ENCODE measurements around the gene VWF.
A peak's percentile ranks its signal among the peaks of the same experiment; 100 is the strongest.

Gene VWF

GRCh38 chr12:6078398-6079096 is 45.9 kb downstream of the VWF start:
- no peaks in the 10 kb centered on the region for H3K27me3 ChIP-seq

GRCh38 chr12:6077692-6078083 is 46.8 kb downstream of the VWF start:
- Histone ChIP-seq H3K36me3 (no peaks in the 10 kb centered on the region), H3K4me1 (peaks cover 47 to 56% (median 51%) of the 10 kb centered on the region in 10 experiments), H3K4me3 (no peak overlapping the region), H3K9ac (no peak overlapping the region), H4K20me1 (no peaks in the 10 kb centered on the region), H3K9me3 (replicated peaks in 1 of 11) (no peaks in the 10 kb centered on the region), H3K27ac (no peak overlapping the region), H3K27me3 (no peaks in the 10 kb centered on the region), H3K4me2 (peak overlapping the region in 4 of 11 experiments; percentile 3 to 44 (median 10); a peak in 3 of 22 replicates)
- no peak for TF ChIP-seq Cebpa-rat (IDR thresholded peaks at IDR 0.05)

More at GRCh38 chr12:6078398-6079096, 45.9 kb downstream of the VWF start:
- no peaks in the 10 kb centered on the region for H3K9me3 ChIP-seq (replicated peaks in 1 of 11)
- TF ChIP-seq Cebpa-rat (IDR thresholded peaks at IDR 0.05): no peak
- no peak overlapping the region for H3K4me3 ChIP-seq
- H4K20me1 ChIP-seq: no peaks in the 10 kb centered on the region
- H3K4me2 ChIP-seq: peak overlapping the region; percentile 1 to 44 (median 20); a peak in 11 of 22 replicates
- H3K9ac ChIP-seq: no peak overlapping the region
- no peak overlapping the region for H3K27ac ChIP-seq
- H3K36me3 ChIP-seq: no peaks in the 10 kb centered on the region
- H3K4me1 ChIP-seq: peaks cover 40 to 54% (median 50%) of the 10 kb centered on the region in 10 experiments

- no peaks in the 10 kb centered on the region for H3K36me3 ChIP-seq
- H3K9me3 ChIP-seq (replicated peaks in 1 of 11): no peaks in the 10 kb centered on the region
- peak overlapping the region in 10 of 11 experiments; percentile 14 to 100 (median 94); a peak in 13 of 22 replicates for H3K4me2 ChIP-seq
- no peak overlapping the region for H3K4me3 ChIP-seq
- H3K27me3 ChIP-seq: no peaks in the 10 kb centered on the region
- no peak for TF ChIP-seq Cebpa-rat (IDR thresholded peaks at IDR 0.05)
- H3K4me1 ChIP-seq: peaks cover 54 to 63% (median 57%) of the 10 kb centered on the region in 10 experiments
- no peaks in the 10 kb centered on the region for H4K20me1 ChIP-seq
- no peak overlapping the region for H3K9ac ChIP-seq
- no peak overlapping the region for H3K27ac ChIP-seq
Measured at GRCh38 chr12:6076776-6077691, 47.4 kb downstream of the VWF start.

- Histone ChIP-seq H3K27me3 (no peaks in the 10 kb centered on the region), H3K4me1 (peaks cover 60 to 68% (median 63%) of the 10 kb centered on the region in 10 experiments), H3K4me3 (no peak overlapping the region), H3K9ac (no peak overlapping the region), H3K36me3 (no peaks in the 10 kb centered on the region), H3K9me3 (replicated peaks in 1 of 11) (no peaks in the 10 kb centered on the region), H3K4me2 (peak overlapping the region; percentile 92 to 100 (median 95); a peak in 21 of 22 replicates), H4K20me1 (no peaks in the 10 kb centered on the region), H3K27ac (no peak overlapping the region; a peak in 1 of 22 replicates)
- no peak for TF ChIP-seq Cebpa-rat (IDR thresholded peaks at IDR 0.05)
Measured at GRCh38 chr12:6076346-6076745, 48.1 kb downstream of the VWF start.

- Histone ChIP-seq H3K9me3 (replicated peaks in 1 of 11) (no peaks in the 10 kb centered on the region), H3K36me3 (no peaks in the 10 kb centered on the region), H3K4me3 (peak overlapping the region; percentile 32 to 67 (median 53); a peak in 19 of 20 replicates), H3K4me1 (peaks cover 62 to 76% (median 70%) of the 10 kb centered on the region in 10 experiments), H3K27me3 (no peaks in the 10 kb centered on the region), H3K9ac (peak overlapping the region; percentile 57 to 79 (median 72)), H3K4me2 (peak overlapping the region; percentile 92 to 100 (median 95)), H3K27ac (peak overlapping the region; percentile 2 to 78 (median 75); a peak in 20 of 22 replicates), H4K20me1 (no peaks in the 10 kb centered on the region)
- TF ChIP-seq Cebpa-rat (IDR thresholded peaks at IDR 0.05): no peak
Measured at GRCh38 chr12:6074979-6075585, 49.4 kb downstream of the VWF start.

- Histone ChIP-seq H3K36me3 (no peaks in the 10 kb centered on the region), H3K9ac (peak overlapping the region; percentile 57 to 79 (median 72); a peak in 20 of 22 replicates), H3K9me3 (replicated peaks in 1 of 11) (no peaks in the 10 kb centered on the region), H3K4me2 (peak overlapping the region; percentile 92 to 100 (median 95)), H3K27ac (peak overlapping the region in 10 of 11 experiments; percentile 63 to 78 (median 76); a peak in 20 of 22 replicates), H3K4me3 (peak overlapping the region; percentile 32 to 67 (median 53); a peak in 16 of 20 replicates), H3K27me3 (no peaks in the 10 kb centered on the region), H4K20me1 (no peaks in the 10 kb centered on the region), H3K4me1 (peaks cover 67 to 83% (median 77%) of the 10 kb centered on the region in 10 experiments)
- TF ChIP-seq Cebpa-rat (IDR thresholded peaks at IDR 0.05): no peak
Measured at GRCh38 chr12:6074427-6074826, 50.0 kb downstream of the VWF start.

GRCh38 chr12:6073426-6073825 is 51.0 kb downstream of the VWF start:
- Histone ChIP-seq H3K4me1 (peaks cover 71 to 91% (median 82%) of the 10 kb centered on the region in 10 experiments), H3K27ac (peak overlapping the region in 5 of 11 experiments; percentile 75 to 78 (median 78); a peak in 4 of 22 replicates)

GRCh38 chr12:6072302-6072752 is 52.1 kb downstream of the VWF start:
- no peaks in the 10 kb centered on the region for H4K20me1 ChIP-seq
- no peak overlapping the region for H3K4me3 ChIP-seq
- no peak overlapping the region for H3K9ac ChIP-seq
- no peaks in the 10 kb centered on the region for H3K9me3 ChIP-seq (replicated peaks in 1 of 11)
- no peak overlapping the region for H3K27ac ChIP-seq
- peak overlapping the region; percentile 92 to 100 (median 95) for H3K4me2 ChIP-seq
- TF ChIP-seq Cebpa-rat (IDR thresholded peaks at IDR 0.05): peak in 2 of 11 experiments; percentile 24 to 34; a peak in 1 of 22 replicates
- H3K36me3 ChIP-seq: no peaks in the 10 kb centered on the region
- no peaks in the 10 kb centered on the region for H3K27me3 ChIP-seq
- peaks cover 69 to 95% (median 81%) of the 10 kb centered on the region in 10 experiments for H3K4me1 ChIP-seq

More at GRCh38 chr12:6073426-6073825, 51.0 kb downstream of the VWF start:
- Histone ChIP-seq H3K9ac (peak overlapping the region in 1 of 11 experiments; percentile 77; a peak in 3 of 22 replicates), H3K27me3 (no peaks in the 10 kb centered on the region), H3K4me2 (peak overlapping the region; percentile 92 to 100 (median 95)), H3K9me3 (replicated peaks in 1 of 11) (no peaks in the 10 kb centered on the region), H3K4me3 (no peak overlapping the region), H4K20me1 (no peaks in the 10 kb centered on the region), H3K36me3 (no peaks in the 10 kb centered on the region)
- TF ChIP-seq Cebpa-rat (IDR thresholded peaks at IDR 0.05): no peak

Measured in BLaER1 treated with 17β-estradiol and CSF1 and Interleukin-3, amounts not matched to agents 10 nM and 100 nM (cell line).